ENCODE results near the gene RIMKLA.

Gene RIMKLA

GRCh38 chr1:42430286-42431135 lies 49.9 kb downstream of the RIMKLA start:
- no peak for DNase-seq (ENCODE audit: low spot score)

DNA sequence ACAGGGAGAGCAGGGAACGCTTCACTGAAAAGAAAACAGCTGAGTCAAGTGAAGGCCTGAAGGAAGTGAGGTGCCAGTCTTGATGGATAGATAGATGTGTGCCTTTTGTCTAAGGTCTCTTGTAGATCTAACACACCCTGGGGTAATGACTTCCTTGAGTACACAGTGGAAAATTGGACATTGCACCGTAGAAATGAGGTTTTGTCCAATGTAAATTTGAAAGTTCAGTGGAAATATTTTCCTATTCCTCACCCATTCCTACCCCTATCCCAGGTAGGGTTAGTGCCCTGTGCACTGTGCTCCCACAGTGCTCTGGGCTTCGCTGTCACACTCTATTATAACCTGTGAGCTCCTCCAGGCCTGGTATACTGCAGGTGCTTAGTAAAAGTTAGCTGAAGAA lies 50.9 kb downstream of the RIMKLA start:
- no peak for DNase-seq (ENCODE audit: low spot score)

GRCh38 chr1:42432714-42433113 lies 52.1 kb downstream of the RIMKLA start:
- no peak for DNase-seq (ENCODE audit: low spot score)

DNA sequence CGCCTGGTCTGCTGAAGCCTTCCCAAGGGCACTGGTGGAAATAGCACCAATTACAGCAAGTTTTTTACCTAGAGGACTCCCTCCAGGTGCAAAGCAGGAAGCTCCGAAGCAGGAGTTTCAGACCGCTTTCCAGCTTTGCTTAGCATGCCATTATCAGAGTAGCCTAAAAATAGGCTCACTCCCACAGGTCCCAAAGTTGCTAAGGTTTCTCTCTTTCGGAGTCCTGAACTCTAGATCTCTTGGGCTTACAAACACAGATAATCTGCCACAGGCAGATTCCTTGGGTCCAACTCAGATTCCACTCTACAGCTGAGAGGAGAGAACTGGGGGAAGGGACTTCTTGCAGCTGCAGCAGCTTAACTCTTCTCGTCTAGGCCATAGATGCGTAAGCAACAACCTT lies 52.8 kb downstream of the RIMKLA start:
- no peak for DNase-seq (ENCODE audit: low spot score)

DNA sequence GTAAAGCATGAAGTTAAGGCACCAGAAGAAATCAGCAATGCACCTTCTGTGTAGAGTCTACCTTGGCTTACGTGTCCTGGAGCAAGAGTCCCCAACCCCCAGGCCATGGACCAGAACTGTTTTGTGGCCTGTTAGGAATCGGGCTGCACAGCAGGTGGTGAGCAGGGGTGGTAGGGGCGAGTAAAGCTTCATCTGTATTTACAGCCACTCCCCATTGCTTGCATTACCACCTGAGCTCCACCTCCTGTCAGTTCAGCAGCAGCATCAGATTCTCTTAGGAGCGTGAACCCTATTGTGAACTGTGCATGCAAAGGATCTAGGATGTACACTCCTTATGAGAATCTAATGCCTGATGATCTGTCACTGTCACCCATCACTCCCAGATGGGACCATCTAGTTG lies 53.7 kb downstream of the RIMKLA start:
- DNase-seq (ENCODE audit: low spot score), result no peak

DNA sequence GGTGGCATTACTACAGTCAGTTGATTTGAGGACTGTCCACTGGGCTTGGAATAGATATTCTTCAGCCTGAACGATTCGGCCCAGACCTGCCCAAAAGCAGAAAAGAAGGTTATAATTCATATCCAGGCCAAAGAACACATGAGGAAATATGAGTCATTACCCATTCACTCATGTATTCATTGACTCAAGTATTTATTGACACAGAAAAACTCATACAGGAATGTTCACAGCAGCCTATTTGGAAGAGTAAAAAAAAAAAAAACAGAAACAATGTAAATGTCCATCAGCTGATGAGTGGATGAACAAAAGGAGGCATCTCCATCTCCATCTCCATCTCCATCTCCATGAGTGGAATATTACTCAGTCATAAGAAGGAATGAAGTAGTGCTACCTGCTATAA lies 59.3 kb downstream of the RIMKLA start:
- DNase-seq (ENCODE audit: low spot score), result no peak

DNA sequence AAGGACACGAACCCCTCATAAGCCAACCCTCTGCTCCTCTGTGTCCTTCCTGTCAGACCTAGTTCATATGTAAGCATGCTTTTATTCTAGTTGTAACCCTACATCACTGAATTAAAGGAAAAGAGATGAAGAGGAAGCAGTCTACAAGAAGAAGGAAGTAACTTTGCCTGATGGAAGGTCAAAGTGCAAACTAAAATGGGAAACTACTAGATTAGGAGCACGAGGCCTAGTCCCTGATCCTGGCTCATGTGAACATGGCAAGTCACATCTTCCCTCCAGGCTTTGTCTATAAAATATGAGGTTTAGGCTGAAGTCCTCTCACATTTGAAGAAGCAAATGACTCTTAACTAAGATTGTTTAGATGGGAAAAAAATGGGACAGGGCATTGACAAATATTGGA lies 62.1 kb downstream of the RIMKLA start:
- no peak for DNase-seq (ENCODE audit: low spot score)

DNA sequence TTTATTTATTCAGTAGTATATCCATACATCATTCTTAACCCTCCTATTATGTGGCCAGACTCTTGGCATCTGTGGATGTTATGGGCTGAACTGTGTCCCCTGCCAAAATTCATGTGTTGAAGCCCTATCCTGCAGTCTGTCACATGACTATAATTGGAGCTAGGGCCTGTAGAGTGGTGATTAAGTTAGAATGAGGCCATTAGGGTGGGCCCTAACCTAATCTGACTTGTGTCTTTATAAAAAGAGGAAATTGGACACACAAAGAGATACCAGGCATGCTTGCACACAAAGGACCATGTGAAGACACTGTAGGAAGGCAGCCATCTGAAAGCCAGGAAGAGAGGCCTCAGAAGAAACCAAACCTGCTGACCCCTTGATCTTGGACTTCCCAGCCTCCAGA lies 68.7 kb downstream of the RIMKLA start:
- no peak for DNase-seq (ENCODE audit: low spot score)

DNA sequence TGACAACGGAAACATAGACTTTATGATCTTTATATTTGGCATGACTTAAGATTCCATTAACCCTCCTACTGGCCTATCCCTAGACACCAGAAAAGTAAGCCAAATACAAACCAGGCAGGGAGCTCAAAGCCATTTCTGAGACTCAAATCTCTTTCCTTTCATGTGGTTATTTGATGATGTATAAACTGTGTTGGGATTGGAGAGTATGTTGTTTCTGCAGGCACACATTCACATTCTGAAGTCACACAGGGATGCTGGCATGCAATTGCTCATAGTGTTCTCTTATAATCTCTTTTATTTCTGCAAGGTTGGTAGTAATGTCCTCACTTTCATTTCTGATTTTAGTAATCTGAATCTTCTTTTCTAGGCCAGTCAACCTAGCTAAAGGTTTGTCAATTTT lies 69.5 kb downstream of the RIMKLA start:
- no peak for DNase-seq (ENCODE audit: low spot score)

DNA sequence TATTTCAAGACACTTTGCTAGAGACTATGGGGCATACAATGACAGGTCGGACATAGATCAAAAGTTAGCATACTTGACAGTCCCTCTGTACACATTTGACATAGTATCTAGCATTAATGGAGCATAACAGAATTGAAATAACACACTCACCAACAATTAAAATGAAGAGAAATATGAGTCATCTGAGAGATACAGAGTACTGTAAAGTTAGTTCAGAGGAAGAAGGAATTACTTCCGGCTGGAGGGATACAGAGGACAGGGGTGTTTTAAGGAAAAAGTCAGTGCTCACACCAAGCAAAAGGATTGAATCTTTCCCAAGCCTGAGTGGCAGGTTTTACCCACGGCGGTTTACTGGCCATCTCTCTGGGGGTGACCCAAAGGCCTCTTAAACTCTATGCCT lies 72.8 kb downstream of the RIMKLA start:
- no peak for DNase-seq (ENCODE audit: low spot score)

DNA sequence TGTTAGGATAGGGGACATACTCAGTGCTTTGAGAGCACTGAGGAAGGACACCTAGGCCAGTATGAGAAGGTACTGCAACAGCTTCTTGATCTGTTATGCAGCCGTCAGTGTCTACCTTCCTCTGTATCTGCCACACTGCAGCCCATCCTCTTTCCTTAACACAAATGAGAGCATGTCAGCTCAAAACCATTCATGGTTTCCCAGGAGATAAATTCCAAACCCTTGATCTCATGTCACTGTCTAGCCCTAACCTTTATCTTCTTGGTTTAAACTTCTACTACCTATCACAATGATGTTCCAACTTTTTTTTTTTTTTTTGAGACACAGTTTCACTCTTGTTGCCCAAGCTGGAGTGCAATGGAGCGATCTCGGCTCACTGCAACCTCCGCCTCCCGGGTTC lies 73.8 kb downstream of the RIMKLA start:
- DNase-seq (ENCODE audit: low spot score), result no peak

DNA sequence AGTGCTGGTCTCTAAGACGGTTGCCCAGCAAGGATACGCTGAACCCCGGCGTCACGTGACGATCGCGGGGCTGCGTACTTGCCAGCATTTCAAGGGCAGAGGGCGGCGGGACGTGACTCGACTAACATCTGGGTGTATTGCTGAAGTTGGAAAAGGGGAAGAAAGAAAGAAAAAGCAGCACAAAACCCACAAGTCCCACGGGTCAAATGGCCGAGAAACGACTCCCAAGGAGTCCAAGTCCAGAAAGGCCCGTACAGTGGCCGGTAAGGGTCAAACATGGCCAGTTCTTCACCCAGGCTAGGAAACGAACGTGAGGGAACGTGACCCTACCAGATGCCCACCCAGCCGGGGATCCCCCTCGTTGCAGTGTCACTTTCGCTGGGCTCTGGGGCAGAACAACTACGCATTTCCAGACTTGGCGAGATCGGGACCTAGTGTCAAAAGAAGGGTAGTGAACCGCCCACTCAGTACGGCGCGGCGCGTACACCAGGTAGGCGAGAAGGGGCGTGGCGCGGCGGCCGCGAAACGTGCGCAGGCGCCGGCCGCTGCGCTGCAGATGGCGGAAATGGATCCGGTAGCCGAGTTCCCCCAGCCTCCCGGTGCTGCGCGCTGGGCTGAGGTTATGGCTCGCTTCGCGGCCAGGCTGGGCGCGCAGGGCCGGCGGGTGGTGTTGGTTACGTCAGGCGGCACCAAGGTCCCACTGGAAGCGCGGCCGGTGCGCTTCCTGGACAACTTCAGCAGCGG lies 75.6 kb downstream of the RIMKLA start, which contains the start of the genes PPCS and ZMYND12:
TSS of gene PPCS (plus strand) at position 534 of the 744 bp plus-strand sequence. CDS start at position 557, 23 bp downstream.
TSS of gene ZMYND12 (minus strand) at position 13 of the 744 bp plus-strand sequence. CDS start 25 bp downstream, outside the sequence.
- peak; percentile 91 for DNase-seq (ENCODE audit: low spot score)

- DNase-seq (ENCODE audit: low spot score), result no peak
These were observed 76.1 kb downstream of the RIMKLA start for GRCh38 chr1:42456754-42457089.

GRCh38 chr1:42461196-42461595 lies 80.6 kb downstream of the RIMKLA start:
- DNase-seq (ENCODE audit: low spot score), result no peak

GRCh38 chr1:42462828-42463763 lies 82.5 kb downstream of the RIMKLA start, which contains the start of gene CCDC30:
Gene CCDC30, plus strand, starts transcription at chr1:42463286. Its CDS starts 17,266 bp downstream, at chr1:42480552.
- DNase-seq (ENCODE audit: low spot score), result peak; percentile 95

DNA sequence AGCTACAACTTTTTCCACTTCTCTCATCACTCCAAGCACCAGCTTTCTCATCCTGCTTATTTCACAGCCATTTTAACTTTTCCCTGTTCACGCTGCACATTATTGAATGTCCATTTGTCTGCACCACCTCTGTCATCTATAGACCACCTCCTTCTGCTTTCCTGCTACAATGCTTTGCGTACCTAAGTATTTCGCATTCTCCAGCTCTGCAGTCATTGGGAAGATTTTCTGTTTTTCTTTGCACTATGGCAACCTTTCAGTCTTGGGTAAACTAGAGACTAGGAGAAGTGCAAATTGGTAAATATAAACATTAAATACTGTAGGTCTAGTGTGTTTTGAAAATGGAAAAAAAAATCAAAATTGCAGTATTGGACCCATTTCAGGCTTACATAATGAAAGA lies 83.3 kb downstream of the RIMKLA start:
- no peak for DNase-seq (ENCODE audit: low spot score)

GRCh38 chr1:42466030-42466429 lies 85.4 kb downstream of the RIMKLA start:
- DNase-seq (ENCODE audit: low spot score), result no peak

- no peak for DNase-seq (ENCODE audit: low spot score)
These were observed 89.1 kb downstream of the RIMKLA start for GRCh38 chr1:42469727-42470126.

Measured in D341Med (cell line).